HL-60 (cell line): Measurements from ENCODE around the gene MYRIP.

ENCODE experiments used
- GABPA ChIP-seq: IDR thresholded peaks from 2 replicates; pipeline ENCODE4 v1.6.1; 2012; ENCODE audit warnings: low read depth
- POLR2AphosphoS5 ChIP-seq: IDR thresholded peaks from 2 replicates; pipeline ENCODE4 v1.6.1; 2012; ENCODE audit warnings: low read depth
- SPI1 ChIP-seq: IDR thresholded peaks from 2 replicates; pipeline ENCODE4 v1.6.1; 2012; ENCODE audit warnings: low read depth, mild to moderate bottlenecking, borderline replicate concordance
- TF ChIP-seq, protein P1 (sequence below): IDR thresholded peaks from one replicate; pipeline ENCODE4 v1.5.1; 2011; ENCODE audit warnings: low read length, control low read depth, inconsistent platforms; ENCODE audit not compliant: insufficient read depth
- TF ChIP-seq, protein P2 (sequence below): IDR thresholded peaks from 2 replicates; pipeline ENCODE4 v1.6.1; 2012; ENCODE audit warnings: low read depth; ENCODE audit not compliant: insufficient replicate concordance

DNA sequence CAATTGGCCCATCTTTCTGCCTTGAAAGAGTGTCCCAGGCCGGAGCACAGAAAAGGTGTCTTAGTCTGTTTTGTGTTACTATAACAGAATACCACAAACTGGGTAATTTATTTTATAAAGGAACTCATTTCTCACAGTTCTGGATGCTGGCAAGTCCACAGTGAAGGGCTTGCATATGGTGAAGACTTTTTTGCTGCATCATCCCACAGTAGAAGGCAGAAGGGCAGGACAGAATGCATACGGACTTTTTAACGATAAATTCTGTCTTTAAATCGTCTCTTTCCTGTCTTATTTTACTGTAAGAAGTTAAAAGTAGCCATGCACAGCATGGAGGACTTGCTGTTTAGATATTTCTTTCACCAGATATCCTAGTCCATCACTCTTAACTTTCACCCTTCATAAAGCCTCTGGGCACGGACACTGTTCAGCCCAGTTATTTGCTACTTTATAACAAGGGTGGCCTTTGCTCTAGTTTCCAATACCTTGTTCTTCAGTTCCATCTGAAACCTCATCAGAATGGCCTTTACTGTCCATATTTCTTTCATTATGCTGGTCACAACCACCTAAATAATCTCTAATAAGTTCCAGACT is 489.8 kb downstream of the MYRIP start:
- TF ChIP-seq, protein P1, sequence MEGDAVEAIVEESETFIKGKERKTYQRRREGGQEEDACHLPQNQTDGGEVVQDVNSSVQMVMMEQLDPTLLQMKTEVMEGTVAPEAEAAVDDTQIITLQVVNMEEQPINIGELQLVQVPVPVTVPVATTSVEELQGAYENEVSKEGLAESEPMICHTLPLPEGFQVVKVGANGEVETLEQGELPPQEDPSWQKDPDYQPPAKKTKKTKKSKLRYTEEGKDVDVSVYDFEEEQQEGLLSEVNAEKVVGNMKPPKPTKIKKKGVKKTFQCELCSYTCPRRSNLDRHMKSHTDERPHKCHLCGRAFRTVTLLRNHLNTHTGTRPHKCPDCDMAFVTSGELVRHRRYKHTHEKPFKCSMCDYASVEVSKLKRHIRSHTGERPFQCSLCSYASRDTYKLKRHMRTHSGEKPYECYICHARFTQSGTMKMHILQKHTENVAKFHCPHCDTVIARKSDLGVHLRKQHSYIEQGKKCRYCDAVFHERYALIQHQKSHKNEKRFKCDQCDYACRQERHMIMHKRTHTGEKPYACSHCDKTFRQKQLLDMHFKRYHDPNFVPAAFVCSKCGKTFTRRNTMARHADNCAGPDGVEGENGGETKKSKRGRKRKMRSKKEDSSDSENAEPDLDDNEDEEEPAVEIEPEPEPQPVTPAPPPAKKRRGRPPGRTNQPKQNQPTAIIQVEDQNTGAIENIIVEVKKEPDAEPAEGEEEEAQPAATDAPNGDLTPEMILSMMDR = no peak
- TF ChIP-seq POLR2AphosphoS5 (no peak), GABPA (no peak), SPI1 (no peak)
- TF ChIP-seq, protein P2, sequence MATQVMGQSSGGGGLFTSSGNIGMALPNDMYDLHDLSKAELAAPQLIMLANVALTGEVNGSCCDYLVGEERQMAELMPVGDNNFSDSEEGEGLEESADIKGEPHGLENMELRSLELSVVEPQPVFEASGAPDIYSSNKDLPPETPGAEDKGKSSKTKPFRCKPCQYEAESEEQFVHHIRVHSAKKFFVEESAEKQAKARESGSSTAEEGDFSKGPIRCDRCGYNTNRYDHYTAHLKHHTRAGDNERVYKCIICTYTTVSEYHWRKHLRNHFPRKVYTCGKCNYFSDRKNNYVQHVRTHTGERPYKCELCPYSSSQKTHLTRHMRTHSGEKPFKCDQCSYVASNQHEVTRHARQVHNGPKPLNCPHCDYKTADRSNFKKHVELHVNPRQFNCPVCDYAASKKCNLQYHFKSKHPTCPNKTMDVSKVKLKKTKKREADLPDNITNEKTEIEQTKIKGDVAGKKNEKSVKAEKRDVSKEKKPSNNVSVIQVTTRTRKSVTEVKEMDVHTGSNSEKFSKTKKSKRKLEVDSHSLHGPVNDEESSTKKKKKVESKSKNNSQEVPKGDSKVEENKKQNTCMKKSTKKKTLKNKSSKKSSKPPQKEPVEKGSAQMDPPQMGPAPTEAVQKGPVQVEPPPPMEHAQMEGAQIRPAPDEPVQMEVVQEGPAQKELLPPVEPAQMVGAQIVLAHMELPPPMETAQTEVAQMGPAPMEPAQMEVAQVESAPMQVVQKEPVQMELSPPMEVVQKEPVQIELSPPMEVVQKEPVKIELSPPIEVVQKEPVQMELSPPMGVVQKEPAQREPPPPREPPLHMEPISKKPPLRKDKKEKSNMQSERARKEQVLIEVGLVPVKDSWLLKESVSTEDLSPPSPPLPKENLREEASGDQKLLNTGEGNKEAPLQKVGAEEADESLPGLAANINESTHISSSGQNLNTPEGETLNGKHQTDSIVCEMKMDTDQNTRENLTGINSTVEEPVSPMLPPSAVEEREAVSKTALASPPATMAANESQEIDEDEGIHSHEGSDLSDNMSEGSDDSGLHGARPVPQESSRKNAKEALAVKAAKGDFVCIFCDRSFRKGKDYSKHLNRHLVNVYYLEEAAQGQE = no peak
